H1 (cell line): ENCODE data around the gene TRPV4. TPM values are rescaled to one million over a fixed set of nuclear protein-coding genes. Genes with fewer than 3 reads are reported as not detected.

Source experiments
- CTCF ChIP-seq, 3 experiments: IDR thresholded peaks; 1 replicate in 2 of 3; 2 replicates in 1 of 3; pipeline versions ENCODE4 v1.5.1 to v1.6.1; 2011; ENCODE audit warnings: low read length in 3 of 3, mild to moderate bottlenecking in 3 of 3, inconsistent platforms in 2 of 3, low read depth in 1 of 3, moderate library complexity in 1 of 3; ENCODE audit not compliant: insufficient read depth in 1 of 3; ENCODE audit errors: control extremely low read depth in 1 of 3
- RBBP5 ChIP-seq: IDR thresholded peaks from 2 replicates; pipeline ENCODE4 v1.7.1; 2012; ENCODE audit warnings: low read depth, mild to moderate bottlenecking, inconsistent platforms, low read length, moderate library complexity, borderline replicate concordance
- SAP30 ChIP-seq: fragments of 300-600 bp; sonication (generic); IDR thresholded peaks from 2 replicates; pipeline ENCODE4 v1.7.1; 2012; ENCODE audit warnings: low read length, moderate library complexity, mild to moderate bottlenecking, inconsistent platforms; ENCODE audit not compliant: insufficient read depth, insufficient replicate concordance
- TAF7 ChIP-seq: optimal IDR thresholded peaks from 2 replicates; pipeline ENCODE3; 2011; ENCODE audit warnings: low read depth, mild to moderate bottlenecking, inconsistent platforms, low read length, moderate library complexity, borderline replicate concordance
- TCF12 ChIP-seq: IDR thresholded peaks from 2 replicates; pipeline ENCODE4 v1.6.1; 2011; ENCODE audit warnings: low read depth, mild to moderate bottlenecking, low read length
- polyA plus RNA-seq, 7 experiments: library from polyadenylated mRNA; depleted of rRNA in 3 of 7; stranded (reverse) in 5 of 7; unstranded in 2 of 7; fragments of >200 nt in 5 of 7; fragments of 200-250 nt in 2 of 7; gene quantifications; 1 replicate in 5 of 7; 2 replicates in 1 of 7; 4 replicates in 1 of 7; pipeline versions ENCODE4 v1.2.1 to v1.2.3, GENCODE V29; 2011 to 2013; ENCODE audit warnings: missing spikeins in 2 of 7, mixed read lengths in 2 of 7
- total RNA-seq: library from RNA; stranded (reverse); fragmentation: NEBNext Ultra II Directional; extraction: Animal tissue kit (Norgen Biotek cat#: 25700); gene quantifications from 2 replicates; pipeline ENCODE4 v1.2.1, GENCODE V29; 2021
- TF ChIP-seq, protein P1 (sequence below): fragments of 300-600 bp; sonication (generic); IDR thresholded peaks from 2 replicates; pipeline ENCODE4 v1.7.1; 2012; ENCODE audit warnings: low read length, moderate library complexity, mild to moderate bottlenecking, inconsistent platforms; ENCODE audit not compliant: insufficient replicate concordance
- TF ChIP-seq, protein P2 (sequence below): IDR thresholded peaks from 2 replicates; pipeline ENCODE4 v1.6.1; 2011; ENCODE audit warnings: low read length, improper control_type of control experiment

TRPV4 gene
- total and polyA plus RNA-seq, 2 of the 8 experiments (the other 6 are each of a cell fraction or from before 2014, with no cell fraction given) = 2.1 to 6.2 TPM

- TF ChIP-seq CTCF (IDR thresholded peaks at IDR 0.05; ENCODE audit: control extremely low read depth in 1 of 3, insufficient read depth in 1 of 3, low read depth in 1 of 3, low read length in 3 of 3) (no peak), TAF7 (no peak), TCF12 (no peak), RBBP5 (no peak), SAP30 (no peak)
- TF ChIP-seq, protein P1, sequence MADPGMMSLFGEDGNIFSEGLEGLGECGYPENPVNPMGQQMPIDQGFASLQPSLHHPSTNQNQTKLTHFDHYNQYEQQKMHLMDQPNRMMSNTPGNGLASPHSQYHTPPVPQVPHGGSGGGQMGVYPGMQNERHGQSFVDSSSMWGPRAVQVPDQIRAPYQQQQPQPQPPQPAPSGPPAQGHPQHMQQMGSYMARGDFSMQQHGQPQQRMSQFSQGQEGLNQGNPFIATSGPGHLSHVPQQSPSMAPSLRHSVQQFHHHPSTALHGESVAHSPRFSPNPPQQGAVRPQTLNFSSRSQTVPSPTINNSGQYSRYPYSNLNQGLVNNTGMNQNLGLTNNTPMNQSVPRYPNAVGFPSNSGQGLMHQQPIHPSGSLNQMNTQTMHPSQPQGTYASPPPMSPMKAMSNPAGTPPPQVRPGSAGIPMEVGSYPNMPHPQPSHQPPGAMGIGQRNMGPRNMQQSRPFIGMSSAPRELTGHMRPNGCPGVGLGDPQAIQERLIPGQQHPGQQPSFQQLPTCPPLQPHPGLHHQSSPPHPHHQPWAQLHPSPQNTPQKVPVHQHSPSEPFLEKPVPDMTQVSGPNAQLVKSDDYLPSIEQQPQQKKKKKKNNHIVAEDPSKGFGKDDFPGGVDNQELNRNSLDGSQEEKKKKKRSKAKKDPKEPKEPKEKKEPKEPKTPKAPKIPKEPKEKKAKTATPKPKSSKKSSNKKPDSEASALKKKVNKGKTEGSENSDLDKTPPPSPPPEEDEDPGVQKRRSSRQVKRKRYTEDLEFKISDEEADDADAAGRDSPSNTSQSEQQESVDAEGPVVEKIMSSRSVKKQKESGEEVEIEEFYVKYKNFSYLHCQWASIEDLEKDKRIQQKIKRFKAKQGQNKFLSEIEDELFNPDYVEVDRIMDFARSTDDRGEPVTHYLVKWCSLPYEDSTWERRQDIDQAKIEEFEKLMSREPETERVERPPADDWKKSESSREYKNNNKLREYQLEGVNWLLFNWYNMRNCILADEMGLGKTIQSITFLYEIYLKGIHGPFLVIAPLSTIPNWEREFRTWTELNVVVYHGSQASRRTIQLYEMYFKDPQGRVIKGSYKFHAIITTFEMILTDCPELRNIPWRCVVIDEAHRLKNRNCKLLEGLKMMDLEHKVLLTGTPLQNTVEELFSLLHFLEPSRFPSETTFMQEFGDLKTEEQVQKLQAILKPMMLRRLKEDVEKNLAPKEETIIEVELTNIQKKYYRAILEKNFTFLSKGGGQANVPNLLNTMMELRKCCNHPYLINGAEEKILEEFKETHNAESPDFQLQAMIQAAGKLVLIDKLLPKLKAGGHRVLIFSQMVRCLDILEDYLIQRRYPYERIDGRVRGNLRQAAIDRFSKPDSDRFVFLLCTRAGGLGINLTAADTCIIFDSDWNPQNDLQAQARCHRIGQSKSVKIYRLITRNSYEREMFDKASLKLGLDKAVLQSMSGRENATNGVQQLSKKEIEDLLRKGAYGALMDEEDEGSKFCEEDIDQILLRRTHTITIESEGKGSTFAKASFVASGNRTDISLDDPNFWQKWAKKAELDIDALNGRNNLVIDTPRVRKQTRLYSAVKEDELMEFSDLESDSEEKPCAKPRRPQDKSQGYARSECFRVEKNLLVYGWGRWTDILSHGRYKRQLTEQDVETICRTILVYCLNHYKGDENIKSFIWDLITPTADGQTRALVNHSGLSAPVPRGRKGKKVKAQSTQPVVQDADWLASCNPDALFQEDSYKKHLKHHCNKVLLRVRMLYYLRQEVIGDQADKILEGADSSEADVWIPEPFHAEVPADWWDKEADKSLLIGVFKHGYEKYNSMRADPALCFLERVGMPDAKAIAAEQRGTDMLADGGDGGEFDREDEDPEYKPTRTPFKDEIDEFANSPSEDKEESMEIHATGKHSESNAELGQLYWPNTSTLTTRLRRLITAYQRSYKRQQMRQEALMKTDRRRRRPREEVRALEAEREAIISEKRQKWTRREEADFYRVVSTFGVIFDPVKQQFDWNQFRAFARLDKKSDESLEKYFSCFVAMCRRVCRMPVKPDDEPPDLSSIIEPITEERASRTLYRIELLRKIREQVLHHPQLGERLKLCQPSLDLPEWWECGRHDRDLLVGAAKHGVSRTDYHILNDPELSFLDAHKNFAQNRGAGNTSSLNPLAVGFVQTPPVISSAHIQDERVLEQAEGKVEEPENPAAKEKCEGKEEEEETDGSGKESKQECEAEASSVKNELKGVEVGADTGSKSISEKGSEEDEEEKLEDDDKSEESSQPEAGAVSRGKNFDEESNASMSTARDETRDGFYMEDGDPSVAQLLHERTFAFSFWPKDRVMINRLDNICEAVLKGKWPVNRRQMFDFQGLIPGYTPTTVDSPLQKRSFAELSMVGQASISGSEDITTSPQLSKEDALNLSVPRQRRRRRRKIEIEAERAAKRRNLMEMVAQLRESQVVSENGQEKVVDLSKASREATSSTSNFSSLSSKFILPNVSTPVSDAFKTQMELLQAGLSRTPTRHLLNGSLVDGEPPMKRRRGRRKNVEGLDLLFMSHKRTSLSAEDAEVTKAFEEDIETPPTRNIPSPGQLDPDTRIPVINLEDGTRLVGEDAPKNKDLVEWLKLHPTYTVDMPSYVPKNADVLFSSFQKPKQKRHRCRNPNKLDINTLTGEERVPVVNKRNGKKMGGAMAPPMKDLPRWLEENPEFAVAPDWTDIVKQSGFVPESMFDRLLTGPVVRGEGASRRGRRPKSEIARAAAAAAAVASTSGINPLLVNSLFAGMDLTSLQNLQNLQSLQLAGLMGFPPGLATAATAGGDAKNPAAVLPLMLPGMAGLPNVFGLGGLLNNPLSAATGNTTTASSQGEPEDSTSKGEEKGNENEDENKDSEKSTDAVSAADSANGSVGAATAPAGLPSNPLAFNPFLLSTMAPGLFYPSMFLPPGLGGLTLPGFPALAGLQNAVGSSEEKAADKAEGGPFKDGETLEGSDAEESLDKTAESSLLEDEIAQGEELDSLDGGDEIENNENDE = no peak
- TF ChIP-seq, protein P2, sequence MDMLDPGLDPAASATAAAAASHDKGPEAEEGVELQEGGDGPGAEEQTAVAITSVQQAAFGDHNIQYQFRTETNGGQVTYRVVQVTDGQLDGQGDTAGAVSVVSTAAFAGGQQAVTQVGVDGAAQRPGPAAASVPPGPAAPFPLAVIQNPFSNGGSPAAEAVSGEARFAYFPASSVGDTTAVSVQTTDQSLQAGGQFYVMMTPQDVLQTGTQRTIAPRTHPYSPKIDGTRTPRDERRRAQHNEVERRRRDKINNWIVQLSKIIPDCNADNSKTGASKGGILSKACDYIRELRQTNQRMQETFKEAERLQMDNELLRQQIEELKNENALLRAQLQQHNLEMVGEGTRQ = no peak
These were observed 79.2 kb downstream of the TRPV4 start (continued) for GRCh38 chr12:109753959-109754358.
